ENCODE results near the gene ADARB1. TPM values are rescaled to one million over a fixed set of nuclear protein-coding genes. Genes with fewer than 3 reads are reported as not detected.
A peak's percentile ranks its signal among the peaks of the same experiment; 100 is the strongest.

The ADARB1 gene
- total and polyA plus RNA-seq, 4 experiments from 2014 or later = 4.6 to 50.0 (median 30.9) TPM

- Mint-ChIP-seq H3K27ac (no peak overlapping the region), H3K9me3 (peaks cover 0 to 8% (median 5%) of the 10 kb centered on the region in 8 donors), H3K27me3 (peaks cover 2 to 4% of the 10 kb centered on the region in 2 donors), H3K4me1 (no peaks in the 10 kb centered on the region), H3K4me3 (no peak overlapping the region), H3K36me3 (peaks cover 0 to 5% of the 10 kb centered on the region in 2 donors)
- no peaks in the 10 kb centered on the region for H3K9me3 ChIP-seq (ENCODE audit: control insufficient read depth in 1 of 2, low read length in 2 of 2)
- intact Hi-C loops (cut with micrococcal nuclease) = no loop called here
- H3K27me3 ChIP-seq (ENCODE audit: insufficient read depth, low read length) = no peaks in the 10 kb centered on the region
- H3K27ac ChIP-seq (ENCODE audit: low read depth, low read length) = no peak overlapping the region
- POLR2A ChIA-PET (ENCODE audit: partially characterized antibody) = no interaction called here
- no peak for DNase-seq
- no peaks in the 10 kb centered on the region for H3K4me1 ChIP-seq (ENCODE audit: insufficient read depth, low read length)
- no peaks in the 10 kb centered on the region for H3K36me3 ChIP-seq (ENCODE audit: insufficient read depth, low read length)
- CTCF ChIA-PET (ENCODE audit: partially characterized antibody) = no interaction called here
- H3K4me3 ChIP-seq (ENCODE audit: low read length in 2 of 2) = no peak overlapping the region
Observed at GRCh38 chr21:45248893-45249381, 174.6 kb downstream of the ADARB1 start.

DNA sequence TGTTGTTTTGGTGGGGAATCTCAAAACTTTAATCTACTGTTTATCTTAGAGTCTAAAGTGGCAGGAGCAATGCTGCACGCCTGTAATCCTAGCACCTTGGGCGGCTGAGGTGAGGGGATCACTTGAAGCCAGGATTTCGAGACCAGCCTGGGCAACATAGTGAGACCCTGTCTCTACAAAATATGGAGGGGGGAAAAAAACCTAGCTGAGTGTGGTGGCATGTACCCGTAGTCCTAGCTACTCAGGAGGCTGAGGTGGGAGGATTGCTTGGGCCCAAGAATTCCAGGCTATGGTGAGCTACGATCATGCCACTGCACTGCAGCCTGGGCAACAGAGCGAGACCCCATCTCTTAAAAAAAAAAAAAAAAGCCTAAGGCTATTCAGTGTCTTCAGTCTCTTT, 175.2 kb downstream of the ADARB1 start:
- H3K27ac ChIP-seq (ENCODE audit: low read depth, low read length) = no peak overlapping the region
- H3K4me3 Mint-ChIP-seq = no peak overlapping the region
- H3K27me3 ChIP-seq (ENCODE audit: insufficient read depth, low read length) = no peaks in the 10 kb centered on the region
- ChIA-PET CTCF (ENCODE audit: partially characterized antibody) (no interaction called here), POLR2A (ENCODE audit: partially characterized antibody) (no interaction called here)
- no peak overlapping the region for H3K27ac Mint-ChIP-seq
- H3K9me3 ChIP-seq (ENCODE audit: control insufficient read depth in 1 of 2, low read length in 2 of 2) = no peaks in the 10 kb centered on the region
- no peak overlapping the region for H3K4me3 ChIP-seq (ENCODE audit: low read length in 2 of 2)
- no peaks in the 10 kb centered on the region for H3K36me3 ChIP-seq (ENCODE audit: insufficient read depth, low read length)
- H3K4me1 ChIP-seq (ENCODE audit: insufficient read depth, low read length) = no peaks in the 10 kb centered on the region
- H3K4me1 Mint-ChIP-seq = peaks cover 0 to 5% (median 2%) of the 10 kb centered on the region in 4 donors
- no peak for DNase-seq
- intact Hi-C loops (cut with micrococcal nuclease) = no loop called here
- no peaks in the 10 kb centered on the region for H3K36me3 Mint-ChIP-seq
- H3K9me3 Mint-ChIP-seq = peaks cover 0 to under 1% (median 0%) of the 10 kb centered on the region in 8 donors
- peaks cover 2 to 9% of the 10 kb centered on the region in 2 donors for H3K27me3 Mint-ChIP-seq

DNA sequence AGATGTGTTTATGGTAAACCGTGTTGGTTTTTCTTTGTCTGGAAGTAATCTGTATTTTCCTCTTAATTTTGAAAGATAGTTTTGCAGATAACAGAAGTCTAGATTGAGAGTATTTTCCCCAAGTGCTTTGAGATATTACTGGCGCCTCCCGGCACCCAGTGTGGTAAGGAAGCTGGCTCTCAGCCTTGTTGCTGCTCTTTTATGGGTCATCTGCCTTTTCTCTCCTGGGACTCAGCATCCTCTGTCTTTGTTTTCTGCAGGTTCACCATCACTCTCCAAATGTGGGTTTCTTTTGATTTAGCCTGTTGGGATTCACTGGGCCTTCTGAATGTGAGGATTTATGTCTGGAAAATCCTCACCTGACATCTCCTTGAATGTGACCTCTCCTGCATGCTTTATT, 175.9 kb downstream of the ADARB1 start:
- Mint-ChIP-seq H3K4me1 (peaks cover 4 to 10% (median 7%) of the 10 kb centered on the region in 4 donors), H3K36me3 (no peaks in the 10 kb centered on the region), H3K27me3 (peaks cover 2 to 15% of the 10 kb centered on the region in 2 donors), H3K9me3 (no peaks in the 10 kb centered on the region), H3K4me3 (no peak overlapping the region), H3K27ac (peak overlapping the region in 2 of 7 donors; percentile 8 to 55)
- DNase-seq = no peak
- H3K4me3 ChIP-seq (ENCODE audit: low read length in 2 of 2) = no peak overlapping the region
- intact Hi-C loops (cut with micrococcal nuclease) = no loop called here
- ChIA-PET CTCF (ENCODE audit: partially characterized antibody) (no interaction called here), POLR2A (ENCODE audit: partially characterized antibody) (no interaction called here)
- H3K27ac ChIP-seq (ENCODE audit: low read depth, low read length) = no peak overlapping the region
- peaks cover 5% of the 10 kb centered on the region for H3K4me1 ChIP-seq (ENCODE audit: insufficient read depth, low read length)
- H3K27me3 ChIP-seq (ENCODE audit: insufficient read depth, low read length) = no peaks in the 10 kb centered on the region
- no peaks in the 10 kb centered on the region for H3K9me3 ChIP-seq (ENCODE audit: control insufficient read depth in 1 of 2, low read length in 2 of 2)
- no peaks in the 10 kb centered on the region for H3K36me3 ChIP-seq (ENCODE audit: insufficient read depth, low read length)

GRCh38 chr21:45250914-45251634, 176.7 kb downstream of the ADARB1 start:
- intact Hi-C loops (cut with micrococcal nuclease) = no loop called here
- Histone ChIP-seq H3K4me1 (ENCODE audit: insufficient read depth, low read length) (peaks cover 11% of the 10 kb centered on the region), H3K9me3 (ENCODE audit: control insufficient read depth in 1 of 2, low read length in 2 of 2) (no peaks in the 10 kb centered on the region), H3K27ac (ENCODE audit: low read depth, low read length) (no peak overlapping the region), H3K27me3 (ENCODE audit: insufficient read depth, low read length) (no peaks in the 10 kb centered on the region), H3K36me3 (ENCODE audit: insufficient read depth, low read length) (no peaks in the 10 kb centered on the region), H3K4me3 (ENCODE audit: low read length in 2 of 2) (no peak overlapping the region)
- no peaks in the 10 kb centered on the region for H3K9me3 Mint-ChIP-seq
- POLR2A ChIA-PET (ENCODE audit: partially characterized antibody) = no interaction called here
- H3K36me3 Mint-ChIP-seq = no peaks in the 10 kb centered on the region
- H3K27me3 Mint-ChIP-seq = peaks cover 6 to 18% of the 10 kb centered on the region in 2 donors
- H3K4me3 Mint-ChIP-seq = no peak overlapping the region
- DNase-seq = no peak
- H3K4me1 Mint-ChIP-seq = peaks cover 6 to 18% (median 12%) of the 10 kb centered on the region in 4 donors
- CTCF ChIA-PET (ENCODE audit: partially characterized antibody) = no interaction called here
- H3K27ac Mint-ChIP-seq = no peak overlapping the region

GRCh38 chr21:45251635-45252447, 177.5 kb downstream of the ADARB1 start:
- H3K4me3 Mint-ChIP-seq = no peak overlapping the region
- intact Hi-C loops (cut with micrococcal nuclease) = no loop called here
- peaks cover 6 to 26% (median 14%) of the 10 kb centered on the region in 4 donors for H3K4me1 Mint-ChIP-seq
- no peaks in the 10 kb centered on the region for H3K27me3 ChIP-seq (ENCODE audit: insufficient read depth, low read length)
- no peaks in the 10 kb centered on the region for H3K9me3 Mint-ChIP-seq
- ChIA-PET POLR2A (ENCODE audit: partially characterized antibody) (no interaction called here), CTCF (ENCODE audit: partially characterized antibody) (no interaction called here)
- H3K4me1 ChIP-seq (ENCODE audit: insufficient read depth, low read length) = peaks cover 18% of the 10 kb centered on the region
- no peaks in the 10 kb centered on the region for H3K36me3 ChIP-seq (ENCODE audit: insufficient read depth, low read length)
- no peaks in the 10 kb centered on the region for H3K36me3 Mint-ChIP-seq
- peaks cover 3 to 16% of the 10 kb centered on the region in 2 donors for H3K27me3 Mint-ChIP-seq
- no peak overlapping the region for H3K27ac ChIP-seq (ENCODE audit: low read depth, low read length)
- no peak for DNase-seq
- peak overlapping the region in 1 of 7 donors; percentile 43 for H3K27ac Mint-ChIP-seq
- no peaks in the 10 kb centered on the region for H3K9me3 ChIP-seq (ENCODE audit: control insufficient read depth in 1 of 2, low read length in 2 of 2)
- no peak overlapping the region for H3K4me3 ChIP-seq (ENCODE audit: low read length in 2 of 2)

GRCh38 chr21:45252448-45252925, 178.1 kb downstream of the ADARB1 start:
- peaks cover 8 to 30% (median 18%) of the 10 kb centered on the region in 4 donors for H3K4me1 Mint-ChIP-seq
- CTCF ChIA-PET (ENCODE audit: partially characterized antibody) = no interaction called here
- H3K27ac ChIP-seq (ENCODE audit: low read depth, low read length) = no peak overlapping the region
- H3K9me3 ChIP-seq (ENCODE audit: control insufficient read depth in 1 of 2, low read length in 2 of 2) = no peaks in the 10 kb centered on the region
- H3K9me3 Mint-ChIP-seq = no peaks in the 10 kb centered on the region
- H3K36me3 Mint-ChIP-seq = no peaks in the 10 kb centered on the region
- DNase-seq = no peak
- H3K4me3 ChIP-seq (ENCODE audit: low read length in 2 of 2) = no peak overlapping the region
- POLR2A ChIA-PET (ENCODE audit: partially characterized antibody) = no interaction called here
- intact Hi-C loops (cut with micrococcal nuclease) = no loop called here
- H3K27me3 ChIP-seq (ENCODE audit: insufficient read depth, low read length) = no peaks in the 10 kb centered on the region
- H3K4me3 Mint-ChIP-seq = no peak overlapping the region
- peaks cover 24% of the 10 kb centered on the region for H3K4me1 ChIP-seq (ENCODE audit: insufficient read depth, low read length)
- H3K27ac Mint-ChIP-seq = no peak overlapping the region
- H3K27me3 Mint-ChIP-seq = peaks cover 3 to 14% of the 10 kb centered on the region in 2 donors
- no peaks in the 10 kb centered on the region for H3K36me3 ChIP-seq (ENCODE audit: insufficient read depth, low read length)

DNA sequence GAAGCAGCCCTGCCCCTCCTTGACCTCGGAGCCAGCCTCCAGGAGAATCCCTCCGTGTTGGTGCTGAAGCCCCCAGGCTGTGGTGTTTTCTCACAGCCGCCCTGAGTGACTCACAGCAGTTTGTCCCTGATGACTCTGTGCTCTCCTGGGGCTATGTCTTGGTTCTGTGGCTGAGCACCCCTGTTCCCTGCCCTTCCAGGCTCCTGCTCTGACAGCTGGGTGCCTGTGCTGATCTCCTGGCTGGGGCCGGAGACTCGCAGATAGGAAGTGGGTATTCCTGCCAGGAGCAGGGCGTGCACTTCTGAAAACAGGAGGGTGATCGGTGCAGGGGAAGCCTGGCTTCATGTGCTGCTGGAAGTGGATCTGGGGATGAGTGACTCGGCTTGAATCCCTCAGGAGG, 178.8 kb downstream of the ADARB1 start:
- H3K4me1 ChIP-seq (ENCODE audit: insufficient read depth, low read length) = peaks cover 24% of the 10 kb centered on the region
- ChIA-PET POLR2A (ENCODE audit: partially characterized antibody) (no interaction called here), CTCF (ENCODE audit: partially characterized antibody) (no interaction called here)
- no peaks in the 10 kb centered on the region for H3K36me3 ChIP-seq (ENCODE audit: insufficient read depth, low read length)
- H3K4me3 ChIP-seq (ENCODE audit: low read length in 2 of 2) = no peak overlapping the region
- H3K4me1 Mint-ChIP-seq = peaks cover 8 to 30% (median 18%) of the 10 kb centered on the region in 4 donors
- H3K36me3 Mint-ChIP-seq = no peaks in the 10 kb centered on the region
- no peaks in the 10 kb centered on the region for H3K27me3 ChIP-seq (ENCODE audit: insufficient read depth, low read length)
- no peak overlapping the region for H3K27ac ChIP-seq (ENCODE audit: low read depth, low read length)
- H3K9me3 Mint-ChIP-seq = no peaks in the 10 kb centered on the region
- H3K4me3 Mint-ChIP-seq = no peak overlapping the region
- H3K27me3 Mint-ChIP-seq = peaks cover 3 to 16% of the 10 kb centered on the region in 2 donors
- intact Hi-C loops (cut with micrococcal nuclease) = no loop called here
- H3K27ac Mint-ChIP-seq = no peak overlapping the region
- DNase-seq = no peak
- no peaks in the 10 kb centered on the region for H3K9me3 ChIP-seq (ENCODE audit: control insufficient read depth in 1 of 2, low read length in 2 of 2)
